T-cell (primary cell): ENCODE measurements around the gene B4GALT1. TPM values are rescaled to one million over a fixed set of nuclear protein-coding genes. Genes with fewer than 3 reads are reported as not detected.

Source experiments
- ATAC-seq, 4 experiments: fragments of 200-7000 bp in 3 of 4; fragments of 150-1000 bp in 1 of 4; cut with Tn5 transposase; replicated peaks in 1 of 4; 1 replicate in 3 of 4; 2 replicates in 1 of 4; pipeline ENCODE4 v1.10.0; 2021; ENCODE audit warnings: moderate library complexity in 3 of 4, mild to moderate bottlenecking in 2 of 4, moderate number of reproducible peaks in 1 of 4
- CTCF ChIA-PET, 2 donors: fragments of 300-600 bp; sonication (Branson Sonifier 250); formaldehyde crosslinking; loops; one replicate each; lab custom pipeline; 2022; ENCODE audit warnings: antibody characterized with exemption in 2 of 2; lab: Charles Lee
- POLR2A ChIA-PET, 2 donors: fragments of 300-600 bp; sonication (Branson Sonifier 250); formaldehyde crosslinking; loops; one replicate each; lab custom pipeline; 2022; ENCODE audit warnings: antibody characterized with exemption in 2 of 2; lab: Charles Lee
- DNase-seq, 35 experiments: peaks; one replicate each; pipeline versions ENCODE4 v3.0.0 to v3.0.0-alpha.2; 2013 to 2023
- H3K27ac ChIP-seq: one replicate; pipeline ENCODE4 v1.5.1; 2013; ENCODE audit warnings: low read length
- H3K27me3 ChIP-seq, 2 experiments: replicated peaks in 1 of 2; 1 replicate in 1 of 2; 2 replicates in 1 of 2; pipeline versions ENCODE4 v1.6.1 to v1.7.0; 2013; ENCODE audit warnings: low read length in 1 of 2, mixed read lengths in 1 of 2; ENCODE audit not compliant: control insufficient read depth in 2 of 2, insufficient read depth in 2 of 2; ENCODE audit errors: extremely low read depth in 1 of 2
- H3K36me3 ChIP-seq, 2 donors: 1 replicate in 1 of 2; 2 replicates in 1 of 2; pipeline versions ENCODE4 v1.6.1 to v1.7.0; 2013; ENCODE audit warnings: low read length in 1 of 2; ENCODE audit not compliant: control insufficient read depth in 2 of 2, insufficient read depth in 1 of 2; ENCODE audit errors: extremely low read depth in 1 of 2
- H3K4me1 ChIP-seq, 2 experiments: 1 replicate in 1 of 2; 2 replicates in 1 of 2; pipeline versions ENCODE4 v1.6.1 to v1.7.0; 2013; ENCODE audit warnings: low read length in 2 of 2, mixed read lengths in 1 of 2; ENCODE audit not compliant: insufficient read depth in 2 of 2, control insufficient read depth in 1 of 2; ENCODE audit errors: extremely low read depth in 1 of 2
- H3K4me3 ChIP-seq, 2 donors: 1 replicate in 1 of 2; 2 replicates in 1 of 2; pipeline versions ENCODE4 v1.5.1 to v1.7.0; 2013; ENCODE audit warnings: mild to moderate bottlenecking in 2 of 2, low read length in 1 of 2, moderate library complexity in 1 of 2; ENCODE audit not compliant: control insufficient read depth in 1 of 2; ENCODE audit errors: extremely low read depth in 1 of 2
- H3K9me3 ChIP-seq: 2 replicates; pipeline ENCODE4 v1.7.0; 2013
- H3K27ac Mint-ChIP-seq, 2 donors: one replicate each; pipeline ENCODE4 v1.8.0; 2020 to 2021; ENCODE audit warnings: mild to moderate bottlenecking in 2 of 2, mixed read lengths in 2 of 2
- H3K27me3 Mint-ChIP-seq, 2 donors: one replicate each; pipeline ENCODE4 v1.8.0; 2021 to 2022; ENCODE audit warnings: mixed read lengths in 2 of 2
- H3K36me3 Mint-ChIP-seq: one replicate; pipeline ENCODE4 v1.8.0; 2021; ENCODE audit warnings: mixed read lengths
- H3K4me1 Mint-ChIP-seq, 3 donors: one replicate each; pipeline ENCODE4 v1.8.0; 2020 to 2022; ENCODE audit warnings: mixed read lengths in 3 of 3, mild to moderate bottlenecking in 1 of 3
- H3K4me3 Mint-ChIP-seq, 3 donors: one replicate each; pipeline ENCODE4 v1.8.0; 2020 to 2022; ENCODE audit warnings: mild to moderate bottlenecking in 3 of 3, mixed read lengths in 3 of 3, moderate library complexity in 3 of 3
- H3K9me3 Mint-ChIP-seq, 3 donors: one replicate each; pipeline ENCODE4 v1.8.0; 2020 to 2022; ENCODE audit warnings: mixed read lengths in 3 of 3
- WGBS: methylation state at CpG from one replicate; pipeline ENCODE4 v1.1.5; 2013; ENCODE audit warnings: missing lambda C conversion rate; ENCODE audit not compliant: insufficient coverage; 5-methylcytosine and 5-hydroxymethylcytosine counted together
- total RNA-seq, 35 experiments: library from RNA in 6 of 35; stranded (reverse) in 6 of 35; fragments of 120-200 nt in 1 of 35; gene quantifications; one replicate each; pipeline versions ENCODE4 v1.2.1 to v1.2.4 and lab custom pipeline; 2013 to 2026

B4GALT1 gene
- total RNA-seq, 5 donors from 2014 or later (not counting 1 experiment from before 2014, with no cell fraction given), result 33.2 to 85.3 (median 44.1) TPM

DNA sequence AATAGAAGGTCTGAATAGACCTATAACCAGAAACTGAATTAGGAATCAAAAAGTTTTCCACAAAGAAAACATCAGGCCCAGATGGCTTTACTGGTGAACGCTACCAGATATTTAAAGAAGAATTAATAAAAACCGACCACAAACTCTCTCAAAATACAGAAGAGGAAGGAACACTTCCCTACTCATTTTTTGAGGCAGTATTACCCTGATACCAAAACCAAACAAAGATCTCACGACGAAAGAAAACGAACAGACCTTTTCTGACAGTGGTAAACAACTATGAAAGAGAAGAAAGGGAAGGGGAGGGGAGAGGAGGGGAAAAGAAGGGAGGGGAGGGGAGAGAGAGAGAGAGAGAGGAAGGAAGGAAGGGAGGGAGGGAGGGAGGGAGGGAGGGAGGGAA is 13.5 kb downstream of the B4GALT1 start:
- peak overlapping the region; percentile 62 for H3K27ac ChIP-seq
- H3K9me3 Mint-ChIP-seq, result no peaks in the 10 kb centered on the region
- no peaks in the 10 kb centered on the region for H3K27me3 ChIP-seq
- CTCF ChIA-PET, result interaction anchor here in 1 of 2 donors (0.7 kb wide), 1 partner anchor 13 kb away, joined by 3 read pairs; no protein-coding TSS in a partner anchor
- H3K4me3 ChIP-seq, result no peak overlapping the region
- no peak for DNase-seq
- H3K27me3 Mint-ChIP-seq, result no peaks in the 10 kb centered on the region
- ATAC-seq, result no peak
- H3K36me3 Mint-ChIP-seq, result peaks cover 6% of the 10 kb centered on the region
- peaks cover 36 to 56% of the 10 kb centered on the region in 2 experiments for H3K4me1 ChIP-seq
- POLR2A ChIA-PET, result no interaction called here
- peak overlapping the region; percentile 49 to 74 (median 58) for H3K4me3 Mint-ChIP-seq
- H3K9me3 ChIP-seq, result no peaks in the 10 kb centered on the region
- peak overlapping the region; percentile 94 to 95 for H3K27ac Mint-ChIP-seq
- peaks cover 75 to 92% (median 81%) of the 10 kb centered on the region in 3 donors for H3K4me1 Mint-ChIP-seq
- WGBS, result no CpG with 5 or more reads among the region's 5 CpGs
- H3K36me3 ChIP-seq, result no peaks in the 10 kb centered on the region

DNA sequence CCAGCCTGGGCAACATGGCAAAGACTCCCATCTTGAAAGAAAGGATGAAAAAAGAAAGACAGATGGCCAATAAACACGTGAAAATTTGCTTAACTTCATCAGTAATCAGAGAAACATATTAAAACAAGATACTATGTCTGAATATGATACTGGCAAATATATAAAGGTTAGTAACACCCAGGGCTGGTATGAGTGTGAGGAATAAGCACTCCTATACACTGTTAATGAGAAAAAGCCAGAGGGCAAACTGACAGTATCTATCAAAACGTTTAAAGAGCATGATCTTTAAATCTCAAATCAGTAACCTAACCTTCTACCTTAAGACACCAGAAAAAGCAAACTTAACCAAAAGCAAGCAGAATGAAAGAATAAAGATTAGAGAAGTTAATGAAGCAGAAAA is 14.1 kb downstream of the B4GALT1 start:
- no peaks in the 10 kb centered on the region for H3K9me3 Mint-ChIP-seq
- peaks cover 6% of the 10 kb centered on the region for H3K36me3 Mint-ChIP-seq
- Histone ChIP-seq H3K36me3 (no peaks in the 10 kb centered on the region), H3K4me1 (peaks cover 32 to 53% of the 10 kb centered on the region in 2 experiments), H3K4me3 (no peak overlapping the region), H3K9me3 (no peaks in the 10 kb centered on the region), H3K27ac (peak overlapping the region; percentile 62), H3K27me3 (no peaks in the 10 kb centered on the region)
- H3K4me3 Mint-ChIP-seq, result peak overlapping the region in 2 of 3 donors; percentile 58 to 74
- peaks cover 75 to 92% (median 81%) of the 10 kb centered on the region in 3 donors for H3K4me1 Mint-ChIP-seq
- ATAC-seq (no peak), DNase-seq (no peak)
- CTCF ChIA-PET, result interaction anchor here in 1 of 2 donors (0.7 kb wide), 1 partner anchor 12 kb away, joined by 3 read pairs; no protein-coding TSS in a partner anchor
- H3K27me3 Mint-ChIP-seq, result no peaks in the 10 kb centered on the region
- H3K27ac Mint-ChIP-seq, result peak overlapping the region; percentile 94 to 95
- WGBS, result no CpG with 5 or more reads among the region's 2 CpGs
- POLR2A ChIA-PET, result interaction anchor here in 1 of 2 donors (0.6 kb wide), 1 partner anchor 125 kb away, joined by 4 read pairs; no protein-coding TSS in a partner anchor

DNA sequence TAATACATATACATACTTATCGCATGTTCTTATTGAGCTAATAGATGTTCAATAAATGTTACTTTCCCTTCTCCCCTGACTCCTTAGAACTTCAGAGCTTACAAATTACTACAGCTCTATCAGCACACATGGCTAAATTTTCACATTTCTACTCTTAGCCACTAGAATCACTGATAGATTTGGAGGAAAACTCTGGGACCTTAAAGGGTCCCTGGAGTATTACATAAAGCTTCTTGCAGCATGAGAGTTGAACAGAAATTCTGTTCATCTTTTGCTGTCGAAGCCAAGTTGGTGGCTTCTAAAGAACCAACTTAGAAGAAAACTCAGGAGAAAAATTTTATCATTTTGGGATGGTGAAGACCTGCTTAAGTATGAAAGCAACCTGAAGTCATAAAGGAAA is 15.5 kb downstream of the B4GALT1 start:
- Histone ChIP-seq H3K4me1 (peaks cover 25 to 58% of the 10 kb centered on the region in 2 experiments), H3K9me3 (no peaks in the 10 kb centered on the region), H3K36me3 (no peaks in the 10 kb centered on the region), H3K27me3 (no peaks in the 10 kb centered on the region), H3K4me3 (no peak overlapping the region), H3K27ac (peak overlapping the region; percentile 44)
- WGBS, result 100% methylated on average over 1 of the region's 2 CpGs
- peaks cover 72 to 91% (median 81%) of the 10 kb centered on the region in 3 donors for H3K4me1 Mint-ChIP-seq
- H3K27ac Mint-ChIP-seq, result peak overlapping the region; percentile 72 to 94
- no peak overlapping the region for H3K4me3 Mint-ChIP-seq
- no peak for ATAC-seq
- POLR2A ChIA-PET, result interaction anchor here (0.5 to 1.9 kb wide), 8 partner anchors 8 to 873 kb away, joined by 3 to 17 read pairs (median 5); partner anchors contain the start of gene NFX1 (in 1 of the 2)
- H3K36me3 Mint-ChIP-seq, result peaks cover 10% of the 10 kb centered on the region
- no peaks in the 10 kb centered on the region for H3K27me3 Mint-ChIP-seq
- DNase-seq, result no peak
- CTCF ChIA-PET, result interaction anchor here (0.6 to 2.3 kb wide), 6 partner anchors 9 to 149 kb away, joined by 3 to 10 read pairs (median 4); no protein-coding TSS in a partner anchor
- no peaks in the 10 kb centered on the region for H3K9me3 Mint-ChIP-seq

DNA sequence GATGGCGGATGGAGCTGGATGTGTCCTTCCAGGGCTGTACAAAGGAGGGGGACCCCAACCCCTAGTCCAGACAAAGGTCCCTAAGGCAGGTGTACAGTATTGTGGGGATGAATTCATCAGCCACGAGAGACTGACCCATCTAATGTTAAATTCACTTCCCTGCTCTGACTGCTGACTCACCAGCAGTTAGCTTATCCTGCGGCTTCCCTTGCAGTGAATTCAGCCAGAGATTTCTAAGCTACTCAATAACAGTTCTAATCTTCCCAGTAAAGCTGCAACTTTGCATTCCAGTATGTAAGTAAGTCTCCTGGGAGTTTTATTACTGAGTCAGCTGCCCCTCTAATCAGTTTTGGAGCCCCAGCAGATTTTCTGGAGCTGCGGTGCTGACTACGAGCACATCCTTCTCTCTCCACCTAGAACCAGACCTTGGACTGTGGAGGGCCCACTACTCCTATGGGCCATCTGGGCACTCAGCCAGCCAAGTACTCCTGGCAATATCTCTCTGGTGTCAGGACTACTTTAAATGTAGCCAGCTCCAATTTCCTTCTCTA is 16.1 kb downstream of the B4GALT1 start:
- no peaks in the 10 kb centered on the region for H3K9me3 ChIP-seq
- no peaks in the 10 kb centered on the region for H3K27me3 ChIP-seq
- H3K36me3 ChIP-seq, result no peaks in the 10 kb centered on the region
- no peak overlapping the region for H3K4me3 ChIP-seq
- peaks cover 10% of the 10 kb centered on the region for H3K36me3 Mint-ChIP-seq
- peaks cover 25 to 60% of the 10 kb centered on the region in 2 experiments for H3K4me1 ChIP-seq
- peak overlapping the region; percentile 72 to 94 for H3K27ac Mint-ChIP-seq
- no peak overlapping the region for H3K4me3 Mint-ChIP-seq
- ATAC-seq (peak in 1 of 4 experiments; percentile 26), DNase-seq (no peak)
- ChIA-PET CTCF (interaction anchor here (1.0 to 2.3 kb wide), 4 partner anchors 8 to 75 kb away, joined by 3 to 10 read pairs (median 4); no protein-coding TSS in a partner anchor), POLR2A (interaction anchor here (0.5 to 1.9 kb wide), 7 partner anchors 8 to 874 kb away, joined by 3 to 17 read pairs (median 5); partner anchors contain the start of gene B4GALT1 (in 1 of the 2))
- 93% methylated on average over 2 of the region's 5 CpGs for WGBS
- H3K27ac ChIP-seq, result peak overlapping the region; percentile 44
- H3K27me3 Mint-ChIP-seq, result no peaks in the 10 kb centered on the region
- peaks cover 75 to 92% (median 84%) of the 10 kb centered on the region in 3 donors for H3K4me1 Mint-ChIP-seq
- no peaks in the 10 kb centered on the region for H3K9me3 Mint-ChIP-seq

DNA sequence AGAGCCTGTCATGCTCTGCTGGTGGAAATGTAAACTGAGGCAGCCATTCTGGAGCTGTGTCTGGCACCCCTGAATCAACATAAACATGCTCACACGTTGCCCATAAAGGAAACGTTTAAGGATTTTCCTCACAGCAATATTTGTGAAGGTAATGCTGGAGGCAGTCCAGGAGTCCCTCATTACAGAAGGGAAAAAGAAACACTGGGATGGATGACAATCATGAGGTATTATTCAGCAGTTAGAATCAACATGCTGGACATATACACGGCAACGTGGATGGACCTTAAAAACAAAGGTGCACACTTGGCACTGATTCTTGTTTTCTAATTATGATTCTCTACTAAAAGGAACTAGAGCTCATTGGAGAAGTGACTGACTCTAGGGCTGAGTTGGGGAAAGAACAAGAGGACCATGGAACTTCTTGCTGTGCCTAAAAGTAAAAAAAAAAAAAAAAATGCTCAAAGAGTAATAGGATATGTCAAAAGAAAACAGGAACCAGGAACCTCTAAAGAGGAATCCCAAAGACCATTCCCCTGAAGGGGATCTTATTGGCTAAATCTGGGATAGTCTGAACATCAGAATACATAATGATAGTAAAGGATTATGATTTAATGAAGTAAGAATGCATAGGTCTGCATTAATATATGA is 18.6 kb downstream of the B4GALT1 start:
- Histone ChIP-seq H3K4me1 (peaks cover 33 to 68% of the 10 kb centered on the region in 2 experiments), H3K4me3 (no peak overlapping the region), H3K27me3 (no peaks in the 10 kb centered on the region), H3K27ac (no peak overlapping the region), H3K9me3 (no peaks in the 10 kb centered on the region), H3K36me3 (peaks cover 0 to 2% of the 10 kb centered on the region in 2 donors)
- Mint-ChIP-seq H3K9me3 (no peaks in the 10 kb centered on the region), H3K4me3 (no peak overlapping the region), H3K27me3 (no peaks in the 10 kb centered on the region), H3K4me1 (peaks cover 77 to 91% (median 80%) of the 10 kb centered on the region in 3 donors), H3K27ac (no peak overlapping the region), H3K36me3 (peaks cover 8% of the 10 kb centered on the region)
- DNase-seq, result no peak
- CTCF ChIA-PET, result interaction anchor here in 1 of 2 donors (0.7 kb wide), 1 partner anchor 1048 kb away, joined by 4 read pairs; no protein-coding TSS in a partner anchor
- no CpG with 5 or more reads among the region's 4 CpGs for WGBS
- ATAC-seq, result no peak
- POLR2A ChIA-PET, result interaction anchor here in 1 of 2 donors (0.7 to 1.0 kb wide), 3 partner anchors 19 to 669 kb away, joined by 4 to 8 read pairs (median 4); partner anchors contain the start of gene B4GALT1
